Activated CD4-positive, alpha-beta memory T cell treated with anti-CD3 and anti-CD28 coated beads for 36 hours (primary cell): ENCODE measurements around the gene TESMIN. TPM values are rescaled to one million over a fixed set of nuclear protein-coding genes. Genes with fewer than 3 reads are reported as not detected.

Source experiments
- CTCF ChIA-PET: fragments of 350-600 bp; sonication (Branson Sonifier 250); formaldehyde crosslinking; loops from one replicate; lab custom pipeline; 2021; ENCODE audit warnings: antibody characterized with exemption, inconsistent platforms; lab: Charles Lee
- POLR2A ChIA-PET: fragments of 350-600 bp; sonication (Branson Sonifier 250); formaldehyde crosslinking; loops from one replicate; lab custom pipeline; 2021; ENCODE audit warnings: antibody characterized with exemption; lab: Charles Lee
- DNase-seq: peaks from one replicate; pipeline ENCODE4 v3.0.0-alpha.2; 2020
- H3K27ac Mint-ChIP-seq: one replicate; pipeline ENCODE4 v1.8.0; 2021; ENCODE audit warnings: mixed read lengths
- H3K27me3 Mint-ChIP-seq: one replicate; pipeline ENCODE4 v1.8.0; 2021; ENCODE audit warnings: mixed read lengths
- H3K36me3 Mint-ChIP-seq: one replicate; pipeline ENCODE4 v1.8.0; 2021; ENCODE audit warnings: mixed read lengths
- H3K4me1 Mint-ChIP-seq: one replicate; pipeline ENCODE4 v1.8.0; 2021; ENCODE audit warnings: low read depth, mixed read lengths
- H3K4me3 Mint-ChIP-seq: one replicate; pipeline ENCODE4 v1.8.0; 2021; ENCODE audit warnings: mild to moderate bottlenecking, mixed read lengths
- H3K9me3 Mint-ChIP-seq: one replicate; pipeline ENCODE4 v1.8.0; 2021; ENCODE audit warnings: mixed read lengths
- intact Hi-C: fragments of 100-400 bp; cut with micrococcal nuclease; formaldehyde crosslinking; loops from one replicate; pipeline ENCODE4 v1.15.1; 2023
- total RNA-seq, 2 experiments: library from RNA; stranded (reverse); gene quantifications; one replicate each; pipeline ENCODE4 v1.2.3, GENCODE V29; 2021

Gene TESMIN
- total RNA-seq, 2 experiments from 2014 or later = 6.6 to 7.3 TPM

- no peak for DNase-seq
- POLR2A ChIA-PET = no interaction called here
- Mint-ChIP-seq H3K4me1 (no peaks in the 10 kb centered on the region), H3K36me3 (peaks cover 19% of the 10 kb centered on the region), H3K27ac (no peak overlapping the region), H3K27me3 (no peaks in the 10 kb centered on the region), H3K4me3 (no peak overlapping the region), H3K9me3 (no peaks in the 10 kb centered on the region)
- CTCF ChIA-PET = no interaction called here
- intact Hi-C loops = no loop called here
These were observed 6.4 kb upstream of the TESMIN start for GRCh38 chr11:68757711-68758110.

DNA sequence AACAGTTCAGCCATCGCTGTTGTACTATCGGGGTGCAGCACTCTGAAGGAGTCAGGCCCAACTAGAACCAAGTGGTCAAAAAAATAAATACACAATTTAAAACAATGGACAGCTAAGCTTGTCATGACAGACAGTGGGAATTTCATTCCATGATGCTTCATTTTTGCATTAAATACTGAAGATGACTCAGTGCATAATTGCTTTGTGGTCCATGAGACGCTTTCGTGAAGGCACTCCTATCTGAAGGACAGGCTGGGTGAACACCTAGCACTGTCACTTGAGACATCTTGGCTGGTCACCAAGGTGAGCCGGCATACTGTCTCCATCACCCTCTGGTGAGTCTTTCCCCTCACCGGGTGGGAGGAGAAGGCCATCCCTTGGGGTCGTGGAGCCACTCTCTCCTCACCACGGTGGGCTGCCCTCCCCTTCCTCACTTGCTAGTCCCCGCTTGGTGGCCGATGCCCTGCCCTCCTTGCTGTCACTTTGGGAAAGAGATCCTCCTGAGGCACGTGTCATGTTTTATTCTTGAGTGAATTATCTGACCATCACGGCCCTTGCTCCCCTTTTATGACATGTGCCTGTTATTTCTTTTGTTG, 4.9 kb upstream of the TESMIN start:
- no peaks in the 10 kb centered on the region for H3K9me3 Mint-ChIP-seq
- no peak for DNase-seq
- ChIA-PET CTCF (no interaction called here), POLR2A (no interaction called here)
- peaks cover 7% of the 10 kb centered on the region for H3K4me1 Mint-ChIP-seq
- H3K4me3 Mint-ChIP-seq = no peak overlapping the region
- intact Hi-C loops = no loop called here
- no peak overlapping the region for H3K27ac Mint-ChIP-seq
- peaks cover 10% of the 10 kb centered on the region for H3K36me3 Mint-ChIP-seq
- no peaks in the 10 kb centered on the region for H3K27me3 Mint-ChIP-seq

DNA sequence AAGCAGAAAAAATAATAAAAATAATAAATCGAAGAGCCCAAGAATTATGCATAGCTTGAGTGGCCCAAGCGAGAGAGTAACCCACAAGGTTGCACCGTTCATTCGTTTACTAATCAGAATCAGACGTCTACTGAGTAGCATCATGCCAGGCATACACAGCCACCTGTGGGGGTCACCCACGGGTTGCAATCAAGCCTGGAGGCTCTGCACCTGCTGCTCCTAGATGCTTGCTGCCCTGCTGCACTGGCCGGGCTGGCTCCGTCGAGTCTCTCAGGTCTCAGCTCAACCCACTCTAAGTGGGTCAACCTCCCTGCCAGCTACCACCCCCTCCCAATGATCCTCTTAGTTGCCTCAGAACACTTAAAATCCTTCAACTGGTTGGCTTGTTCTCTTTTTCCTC, 2.0 kb upstream of the TESMIN start:
- intact Hi-C loops = no loop called here
- no peaks in the 10 kb centered on the region for H3K27me3 Mint-ChIP-seq
- peaks cover 7% of the 10 kb centered on the region for H3K36me3 Mint-ChIP-seq
- H3K4me1 Mint-ChIP-seq = peaks cover 12% of the 10 kb centered on the region
- DNase-seq = no peak
- no peaks in the 10 kb centered on the region for H3K9me3 Mint-ChIP-seq
- no peak overlapping the region for H3K27ac Mint-ChIP-seq
- ChIA-PET POLR2A (no interaction called here), CTCF (interaction anchor here (0.9 kb wide), 1 partner anchor 15 kb away, joined by 3 read pairs; no protein-coding TSS in a partner anchor)
- no peak overlapping the region for H3K4me3 Mint-ChIP-seq

GRCh38 chr11:68751004-68751325, 355 bp downstream of the TESMIN start:
- Mint-ChIP-seq H3K27me3 (no peaks in the 10 kb centered on the region), H3K27ac (no peak overlapping the region), H3K4me1 (peaks cover 12% of the 10 kb centered on the region), H3K4me3 (no peak overlapping the region), H3K36me3 (no peaks in the 10 kb centered on the region), H3K9me3 (no peaks in the 10 kb centered on the region)
- DNase-seq = no peak
- CTCF ChIA-PET = no interaction called here
- POLR2A ChIA-PET = no interaction called here
- intact Hi-C loops = loop anchor here (1.0 kb wide), 1 partner anchor 88 kb away; no protein-coding TSS in a partner anchor

DNA sequence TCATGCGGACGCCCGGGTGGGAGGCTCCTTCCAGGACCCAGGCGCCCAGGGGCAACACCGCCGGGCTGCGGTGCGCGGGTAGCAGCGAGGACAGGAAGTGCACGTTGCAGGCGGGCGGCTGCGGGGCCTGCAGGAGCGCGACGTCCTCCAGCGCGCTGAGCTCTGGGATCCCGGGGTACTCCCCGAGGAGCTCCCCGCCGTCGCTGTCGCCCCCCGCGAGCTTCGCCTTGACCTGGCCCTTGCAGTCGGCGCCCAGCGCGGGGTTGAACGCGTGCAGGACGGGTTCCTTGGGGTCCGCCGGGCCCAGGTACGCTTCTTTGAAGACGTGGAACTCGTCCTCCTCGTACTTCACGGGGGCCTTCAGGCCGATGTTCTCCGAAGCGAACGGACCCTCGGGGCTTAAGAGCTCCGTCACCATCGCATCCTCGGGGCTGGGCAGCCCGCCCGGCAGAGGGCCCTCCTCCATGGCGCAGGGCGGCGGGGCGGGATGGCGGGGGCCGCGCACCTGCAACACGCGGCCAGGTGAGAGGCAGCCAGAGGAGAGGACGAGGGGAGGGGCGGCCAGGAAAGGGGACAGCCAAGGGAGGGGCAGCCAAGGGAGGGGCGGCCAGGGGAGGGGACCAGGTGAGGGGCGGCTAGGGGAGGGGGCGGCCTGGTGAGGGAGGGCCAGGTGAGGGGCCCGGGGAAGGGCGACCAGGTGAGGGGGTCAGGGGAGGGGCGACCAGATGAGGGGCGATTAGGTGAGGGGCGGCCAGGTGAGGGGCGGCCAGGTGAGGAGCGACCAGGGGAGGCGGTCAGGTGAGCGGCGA, 921 bp downstream of the TESMIN start:
- no peaks in the 10 kb centered on the region for H3K27me3 Mint-ChIP-seq
- H3K27ac Mint-ChIP-seq = no peak overlapping the region
- peak overlapping the region; percentile 50 for H3K4me3 Mint-ChIP-seq
- intact Hi-C loops = loop anchor here (1.0 kb wide), 1 partner anchor 89 kb away; no protein-coding TSS in a partner anchor
- no peaks in the 10 kb centered on the region for H3K9me3 Mint-ChIP-seq
- H3K4me1 Mint-ChIP-seq = peaks cover 12% of the 10 kb centered on the region
- DNase-seq = no peak
- POLR2A ChIA-PET = no interaction called here
- CTCF ChIA-PET = no interaction called here
- no peaks in the 10 kb centered on the region for H3K36me3 Mint-ChIP-seq

DNA sequence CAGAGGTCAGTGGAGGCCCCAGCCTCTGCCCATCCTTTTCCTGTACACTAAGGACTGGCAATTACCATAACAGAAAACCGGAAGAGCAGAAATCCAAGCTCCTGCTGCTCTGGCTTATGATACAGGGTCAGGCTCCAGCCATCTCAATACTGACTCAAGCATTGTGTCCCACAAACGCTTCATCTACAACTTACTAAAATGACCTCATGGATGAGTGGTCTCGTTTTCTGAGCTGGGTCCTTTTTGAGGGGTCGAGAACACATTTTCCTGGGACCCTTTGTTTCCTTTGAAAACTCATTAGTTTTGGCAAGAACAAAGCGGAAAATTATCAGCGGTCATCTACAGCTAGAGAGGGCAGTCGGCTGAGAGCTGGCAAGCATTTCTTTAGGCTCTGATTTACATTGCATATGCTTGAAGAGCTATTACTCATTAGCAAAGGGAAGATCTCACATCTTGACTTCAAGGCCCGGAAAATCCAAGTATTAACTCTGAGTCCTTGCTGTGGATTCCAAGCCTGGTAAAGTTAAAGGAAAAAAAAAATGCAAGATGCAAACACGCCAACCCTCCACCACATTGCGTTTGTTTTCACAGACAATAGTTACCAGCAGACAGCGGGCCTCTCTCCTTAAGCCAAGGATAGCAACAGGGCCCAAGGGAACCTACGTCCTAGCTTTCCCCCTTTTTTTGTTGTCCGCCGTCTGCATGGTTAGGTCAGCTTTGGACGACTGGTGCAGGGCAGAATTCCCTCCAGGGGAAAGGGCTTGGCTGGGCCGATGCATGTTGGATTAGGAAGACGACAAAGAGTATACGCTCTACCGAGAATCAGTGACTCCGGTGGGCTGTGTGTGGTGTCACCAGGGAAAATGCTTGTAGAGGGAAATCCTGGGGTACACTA, 1.8 kb downstream of the TESMIN start:
- DNase-seq = no peak
- peaks cover 12% of the 10 kb centered on the region for H3K4me1 Mint-ChIP-seq
- no peaks in the 10 kb centered on the region for H3K36me3 Mint-ChIP-seq
- peak overlapping the region; percentile 50 for H3K4me3 Mint-ChIP-seq
- no peaks in the 10 kb centered on the region for H3K9me3 Mint-ChIP-seq
- H3K27me3 Mint-ChIP-seq = no peaks in the 10 kb centered on the region
- ChIA-PET POLR2A (no interaction called here), CTCF (interaction anchor here (0.8 kb wide), 1 partner anchor 11 kb away, joined by 3 read pairs; no protein-coding TSS in a partner anchor)
- intact Hi-C loops = no loop called here
- no peak overlapping the region for H3K27ac Mint-ChIP-seq

DNA sequence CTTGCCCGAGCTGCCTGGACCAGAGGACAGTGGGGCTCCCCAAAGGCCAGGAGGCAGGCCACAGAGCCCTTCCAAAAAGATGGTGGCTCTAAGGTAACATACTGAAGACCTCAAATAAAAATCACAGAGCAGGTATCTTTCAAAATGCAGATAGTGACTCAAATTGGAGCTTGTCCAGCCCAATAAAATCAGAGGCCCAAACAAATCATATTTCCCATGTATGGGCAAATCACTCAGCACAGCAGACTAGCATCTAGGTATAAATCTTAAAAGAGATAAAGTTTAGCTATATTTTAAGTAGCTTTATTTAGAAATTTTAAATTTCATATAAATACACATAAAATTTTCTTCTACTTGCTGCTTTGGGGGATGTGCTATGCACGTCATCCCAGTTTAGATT, 3.3 kb downstream of the TESMIN start:
- POLR2A ChIA-PET = no interaction called here
- peaks cover 12% of the 10 kb centered on the region for H3K4me1 Mint-ChIP-seq
- no peak overlapping the region for H3K27ac Mint-ChIP-seq
- DNase-seq = no peak
- H3K27me3 Mint-ChIP-seq = no peaks in the 10 kb centered on the region
- H3K4me3 Mint-ChIP-seq = no peak overlapping the region
- intact Hi-C loops = no loop called here
- no peaks in the 10 kb centered on the region for H3K9me3 Mint-ChIP-seq
- CTCF ChIA-PET = interaction anchor here (0.7 kb wide), 1 partner anchor 96 kb away, joined by 4 read pairs; no protein-coding TSS in a partner anchor
- no peaks in the 10 kb centered on the region for H3K36me3 Mint-ChIP-seq

DNA sequence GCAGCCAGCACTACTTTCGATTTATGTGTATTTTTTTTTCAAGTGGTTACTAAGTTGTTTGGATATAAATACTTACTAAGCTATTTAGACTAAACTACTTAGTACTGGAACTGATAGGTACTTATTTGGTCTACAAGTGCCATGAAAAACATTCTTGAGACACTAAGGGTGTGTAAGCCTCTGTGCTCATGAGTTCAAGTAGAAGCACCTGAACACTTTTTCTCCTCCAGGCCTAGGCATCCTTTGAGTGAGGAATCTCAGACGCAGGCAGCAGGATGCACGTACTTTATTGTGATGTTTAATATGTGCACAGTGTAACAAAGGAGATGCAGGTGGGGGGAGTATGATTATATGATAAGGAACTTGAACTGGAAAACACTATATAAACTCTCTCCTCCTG, 7.8 kb downstream of the TESMIN start:
- Mint-ChIP-seq H3K4me3 (no peak overlapping the region), H3K4me1 (no peaks in the 10 kb centered on the region), H3K27me3 (no peaks in the 10 kb centered on the region), H3K9me3 (no peaks in the 10 kb centered on the region), H3K36me3 (no peaks in the 10 kb centered on the region), H3K27ac (no peak overlapping the region)
- intact Hi-C loops = no loop called here
- ChIA-PET POLR2A (no interaction called here), CTCF (interaction anchor here (0.7 kb wide), 1 partner anchor 63 kb away, joined by 3 read pairs; no protein-coding TSS in a partner anchor)
- DNase-seq = no peak

DNA sequence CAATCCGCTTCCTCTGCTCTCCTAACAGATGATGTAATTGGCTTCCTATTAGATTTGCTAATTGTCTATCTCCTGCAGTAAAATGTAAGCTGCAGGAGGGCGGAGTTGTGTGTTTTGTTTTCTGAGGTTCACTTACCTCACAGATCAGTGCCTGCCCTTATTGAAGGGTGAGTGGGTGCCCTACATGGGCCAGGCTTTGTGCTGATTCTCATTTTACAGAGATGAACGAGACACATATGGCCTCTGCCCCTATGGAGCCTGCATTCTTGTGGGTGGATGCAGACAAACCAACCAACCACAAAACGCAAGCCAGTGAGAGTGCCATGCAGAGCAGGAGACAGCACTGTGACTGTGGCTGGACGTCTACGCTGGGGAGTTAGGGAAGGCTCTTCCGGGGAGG, 9.9 kb downstream of the TESMIN start:
- H3K9me3 Mint-ChIP-seq = no peaks in the 10 kb centered on the region
- ChIA-PET POLR2A (no interaction called here), CTCF (no interaction called here)
- H3K4me3 Mint-ChIP-seq = no peak overlapping the region
- no peaks in the 10 kb centered on the region for H3K27me3 Mint-ChIP-seq
- no peak for DNase-seq
- no peak overlapping the region for H3K27ac Mint-ChIP-seq
- no peaks in the 10 kb centered on the region for H3K36me3 Mint-ChIP-seq
- no peaks in the 10 kb centered on the region for H3K4me1 Mint-ChIP-seq
- intact Hi-C loops = no loop called here

GRCh38 chr11:68735646-68736045, 15.7 kb downstream of the TESMIN start:
- no peak overlapping the region for H3K27ac Mint-ChIP-seq
- no peak for DNase-seq
- H3K4me1 Mint-ChIP-seq = no peaks in the 10 kb centered on the region
- POLR2A ChIA-PET = no interaction called here
- no peak overlapping the region for H3K4me3 Mint-ChIP-seq
- no peaks in the 10 kb centered on the region for H3K9me3 Mint-ChIP-seq
- intact Hi-C loops = no loop called here
- H3K27me3 Mint-ChIP-seq = no peaks in the 10 kb centered on the region
- no peaks in the 10 kb centered on the region for H3K36me3 Mint-ChIP-seq
- CTCF ChIA-PET = no interaction called here

GRCh38 chr11:68735125-68735524, 16.2 kb downstream of the TESMIN start:
- H3K4me3 Mint-ChIP-seq = no peak overlapping the region
- no peaks in the 10 kb centered on the region for H3K4me1 Mint-ChIP-seq

DNA sequence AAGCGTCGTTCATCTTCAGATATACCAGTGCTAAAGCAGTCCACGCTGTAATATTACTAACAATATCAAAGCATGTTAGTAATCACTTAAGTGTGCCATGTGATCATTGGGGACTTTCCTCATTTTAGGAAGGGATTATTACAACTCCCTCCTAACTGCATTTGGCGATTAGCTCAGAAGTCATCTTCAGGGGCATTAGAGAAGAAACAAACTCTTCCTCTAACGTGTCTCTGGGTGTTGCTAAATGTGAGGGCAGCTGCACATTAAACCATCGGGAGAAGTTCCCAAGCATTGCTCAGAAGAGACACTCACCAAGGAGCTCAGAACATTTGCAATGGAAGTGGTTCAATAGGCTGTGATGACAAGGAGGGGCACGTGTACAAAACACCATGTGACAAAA, 17.2 kb downstream of the TESMIN start:
- Mint-ChIP-seq H3K27me3 (no peaks in the 10 kb centered on the region), H3K36me3 (no peaks in the 10 kb centered on the region), H3K9me3 (no peaks in the 10 kb centered on the region), H3K4me3 (no peak overlapping the region), H3K4me1 (no peaks in the 10 kb centered on the region), H3K27ac (no peak overlapping the region)
- intact Hi-C loops = no loop called here
- CTCF ChIA-PET = no interaction called here
- DNase-seq = no peak
- POLR2A ChIA-PET = no interaction called here

More at GRCh38 chr11:68735125-68735524, 16.2 kb downstream of the TESMIN start:
- intact Hi-C loops = no loop called here
- Mint-ChIP-seq H3K27ac (no peak overlapping the region), H3K27me3 (no peaks in the 10 kb centered on the region), H3K36me3 (no peaks in the 10 kb centered on the region), H3K9me3 (no peaks in the 10 kb centered on the region)
- CTCF ChIA-PET = interaction anchor here (0.9 kb wide), 1 partner anchor 63 kb away, joined by 3 read pairs; no protein-coding TSS in a partner anchor
- POLR2A ChIA-PET = no interaction called here
- no peak for DNase-seq
